ENCODE data around the gene CIRBP. TPM values are rescaled to one million over a fixed set of nuclear protein-coding genes. Genes with fewer than 3 reads are reported as not detected.

The CIRBP gene
- total RNA-seq, 1 donor from 2014 or later: 659 TPM

GRCh38 chr19:1283917-1284292 lies 14.8 kb downstream of the CIRBP start:
- peak overlapping the region; percentile 69 for H3K4me3 Mint-ChIP-seq
- H3K4me1 Mint-ChIP-seq: peaks cover 13% of the 10 kb centered on the region
- H3K27me3 Mint-ChIP-seq (ENCODE audit: low read depth): peaks cover 14% of the 10 kb centered on the region
- H3K27ac Mint-ChIP-seq: peak overlapping the region; percentile 64
- H3K36me3 Mint-ChIP-seq: peaks cover 2% of the 10 kb centered on the region
- DNase-seq (ENCODE audit: low spot score in 2 of 2, unreplicated experiment in 2 of 2): no peak
- no peaks in the 10 kb centered on the region for H3K9me3 Mint-ChIP-seq
- no peak for TF ChIP-seq CTCF (IDR thresholded peaks at IDR 0.05; ENCODE audit: unreplicated experiment)

GRCh38 chr19:1284293-1284978 lies 15.3 kb downstream of the CIRBP start:
- H3K9me3 Mint-ChIP-seq: no peaks in the 10 kb centered on the region
- peaks cover 13% of the 10 kb centered on the region for H3K4me1 Mint-ChIP-seq
- H3K4me3 Mint-ChIP-seq: peak overlapping the region; percentile 69
- H3K36me3 Mint-ChIP-seq: peaks cover 2% of the 10 kb centered on the region
- H3K27me3 Mint-ChIP-seq (ENCODE audit: low read depth): peaks cover 14% of the 10 kb centered on the region
- peak overlapping the region; percentile 64 for H3K27ac Mint-ChIP-seq
- TF ChIP-seq CTCF (IDR thresholded peaks at IDR 0.05; ENCODE audit: unreplicated experiment): no peak
- DNase-seq (ENCODE audit: low spot score in 2 of 2, unreplicated experiment in 2 of 2): no peak

DNA sequence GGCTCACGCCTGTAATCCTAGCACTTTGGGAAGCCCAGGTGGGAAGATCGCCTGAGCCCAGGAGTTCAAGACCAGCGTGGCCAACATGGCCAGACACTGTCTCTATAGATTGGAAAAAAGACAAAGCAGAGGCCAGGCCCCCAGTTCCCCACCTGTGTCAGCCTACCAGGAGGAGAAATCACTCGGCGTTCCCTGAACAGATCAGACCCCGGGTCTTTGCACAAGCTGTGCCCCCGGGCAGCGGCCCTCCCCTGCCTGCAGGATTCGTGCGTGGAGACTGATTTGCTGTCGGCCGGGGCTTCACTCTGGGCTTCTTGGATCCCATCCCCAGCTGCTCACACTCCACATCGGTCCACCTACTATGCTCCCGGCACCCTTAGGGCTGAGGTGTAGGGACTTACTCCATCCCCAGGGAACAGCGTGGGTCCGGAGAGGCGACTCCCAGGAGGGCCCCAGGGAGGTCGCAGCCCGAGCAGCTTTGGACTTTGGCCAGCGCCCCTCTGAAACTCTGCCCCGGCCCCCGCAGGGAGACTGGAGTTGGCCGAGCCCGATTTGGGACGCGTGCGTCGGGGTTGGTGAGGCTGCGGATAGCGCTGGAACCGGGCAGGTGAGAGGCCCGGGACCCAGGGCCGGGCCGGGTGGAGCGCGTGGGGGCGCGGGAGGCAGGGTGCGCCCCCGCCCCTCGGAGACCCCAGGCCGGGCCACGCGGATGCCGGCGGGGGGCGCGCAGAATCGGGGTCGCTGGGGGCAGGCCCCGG lies 16.0 kb downstream of the CIRBP start:
- Mint-ChIP-seq H3K4me1 (peaks cover 7% of the 10 kb centered on the region), H3K9me3 (no peaks in the 10 kb centered on the region), H3K27ac (peak overlapping the region; percentile 19), H3K4me3 (peak overlapping the region; percentile 69), H3K27me3 (ENCODE audit: low read depth) (peaks cover 14% of the 10 kb centered on the region), H3K36me3 (no peaks in the 10 kb centered on the region)
- TF ChIP-seq CTCF (IDR thresholded peaks at IDR 0.05; ENCODE audit: unreplicated experiment): no peak
- DNase-seq (ENCODE audit: low spot score in 2 of 2, unreplicated experiment in 2 of 2): no peak

GRCh38 chr19:1285737-1286360 lies 16.7 kb downstream of the CIRBP start, which contains the start of gene EFNA2:
TSS of gene EFNA2 (plus strand) at chr19:1285873. CDS start at chr19:1286169, 296 bp downstream.
- Mint-ChIP-seq H3K4me3 (peak within 1 kb of the TSS; percentile 77), H3K27ac (peak within 1 kb of the TSS; percentile 19)
- no peak for DNase-seq (ENCODE audit: low spot score in 2 of 2, unreplicated experiment in 2 of 2)

More at GRCh38 chr19:1285737-1286360, 16.7 kb downstream of the CIRBP start, which contains the start of gene EFNA2:
- H3K4me1 Mint-ChIP-seq: peaks cover 7% of the 10 kb centered on the region
- H3K36me3 Mint-ChIP-seq: no peaks in the 10 kb centered on the region
- H3K27me3 Mint-ChIP-seq (ENCODE audit: low read depth): peaks cover 14% of the 10 kb centered on the region
- H3K9me3 Mint-ChIP-seq: no peaks in the 10 kb centered on the region
- no peak for TF ChIP-seq CTCF (IDR thresholded peaks at IDR 0.05; ENCODE audit: unreplicated experiment)

Measured in mesothelial cell of epicardium (in vitro differentiated cells).